Neural cell (in vitro differentiated cells): ENCODE results near the gene CST6. TPM values are rescaled to one million over a fixed set of nuclear protein-coding genes. Genes with fewer than 3 reads are reported as not detected.

ENCODE experiments used
- H2AFZ ChIP-seq: fragments of 200-600, 300-800 bp; sonication (generic), shearing (Covaris generic); 2 replicates; pipeline ENCODE4 v1.6.0; 2014; ENCODE audit warnings: low read depth, mild to moderate bottlenecking, antibody characterized with exemption, low read length, moderate library complexity
- H3F3A ChIP-seq: fragments of 200-600 bp; shearing (Covaris generic); 2 replicates; pipeline ENCODE4 v1.6.1; 2016; ENCODE audit warnings: mild to moderate bottlenecking, moderate library complexity, mixed read lengths, antibody characterized with exemption, low read length; ENCODE audit not compliant: insufficient read depth, poor library complexity, severe bottlenecking
- H3K27ac ChIP-seq: fragments of 200-600, 300-800 bp; sonication (generic), shearing (Covaris generic); 2 replicates; pipeline ENCODE4 v1.5.1; 2014; ENCODE audit warnings: mild to moderate bottlenecking, low read length, moderate library complexity
- H3K27me3 ChIP-seq: fragments of 300-800, 200-600 bp; sonication (generic), shearing (Covaris generic); 2 replicates; pipeline ENCODE4 v1.6.0; 2014; ENCODE audit warnings: mild to moderate bottlenecking, low read depth, low read length, moderate library complexity; ENCODE audit not compliant: insufficient read depth
- H3K36me3 ChIP-seq: fragments of 300-800, 200-600 bp; sonication (generic), shearing (Covaris generic); 2 replicates; pipeline ENCODE4 v1.5.1; 2014; ENCODE audit warnings: mild to moderate bottlenecking, antibody characterized with exemption, low read length, moderate library complexity; ENCODE audit not compliant: insufficient read depth
- H3K4me2 ChIP-seq: fragments of 300-800, 200-600 bp; sonication (generic), shearing (Covaris generic); 2 replicates; pipeline ENCODE4 v1.6.0; 2014; ENCODE audit warnings: mild to moderate bottlenecking, low read length
- H3K4me3 ChIP-seq: fragments of 300-800, 200-600 bp; sonication (generic), shearing (Covaris generic); 2 replicates; pipeline ENCODE4 v1.5.1; 2014; ENCODE audit warnings: mild to moderate bottlenecking, low read length, moderate library complexity
- H3K79me2 ChIP-seq: fragments of 200-600 bp; shearing (Covaris generic); replicated peaks from 2 replicates; pipeline ENCODE4 v1.6.0; 2014; ENCODE audit warnings: mild to moderate bottlenecking, low read length, moderate library complexity; ENCODE audit not compliant: insufficient read depth
- H3K9ac ChIP-seq: fragments of 300-800, 200-600 bp; sonication (generic), shearing (Covaris generic); 2 replicates; pipeline ENCODE4 v1.6.1; 2016; ENCODE audit warnings: mild to moderate bottlenecking, low read length, mixed read lengths
- H3K9me2 ChIP-seq: fragments of 200-600 bp; shearing (Covaris generic); 2 replicates; pipeline ENCODE4 v1.6.1; 2016; ENCODE audit warnings: mild to moderate bottlenecking, low read length, mixed read lengths; ENCODE audit not compliant: insufficient read depth
- H3K9me3 ChIP-seq: fragments of 200-600, 300-800 bp; sonication (generic), shearing (Covaris generic); 2 replicates; pipeline ENCODE4 v1.6.1; 2016; ENCODE audit warnings: mild to moderate bottlenecking, mixed run types, low read length, moderate library complexity, mixed read lengths
- H4K20me1 ChIP-seq: fragments of 200-600 bp; shearing (Covaris generic); 2 replicates; pipeline ENCODE4 v1.6.1; 2016; ENCODE audit warnings: mild to moderate bottlenecking, mixed run types; ENCODE audit not compliant: insufficient read depth
- EP300 ChIP-seq: fragments of 450-650 bp; conservative IDR thresholded peaks from 2 replicates; pipeline ENCODE4 v1.6.1; 2014; ENCODE audit warnings: antibody characterized with exemption, mild to moderate bottlenecking, moderate library complexity; ENCODE audit not compliant: poor library complexity, severe bottlenecking
- EZH2 ChIP-seq: fragments of 200-600, 300-800 bp; shearing (Covaris generic), sonication (generic); IDR thresholded peaks from 2 replicates; pipeline ENCODE4 v1.6.1; 2014; ENCODE audit warnings: antibody characterized with exemption, low read length, borderline replicate concordance, mild to moderate bottlenecking; ENCODE audit not compliant: insufficient read depth, poor library complexity, severe bottlenecking
- MXI1 ChIP-seq: fragments of 450-650 bp; conservative IDR thresholded peaks from 2 replicates; pipeline ENCODE4 v1.6.1; 2014; ENCODE audit warnings: antibody characterized with exemption, mild to moderate bottlenecking; ENCODE audit not compliant: poor library complexity, severe bottlenecking
- POLR2AphosphoS5 ChIP-seq: IDR thresholded peaks from 2 replicates; pipeline ENCODE4 v1.6.1; 2012
- RAD21 ChIP-seq: fragments of 450-650 bp; conservative IDR thresholded peaks from 2 replicates; pipeline ENCODE4 v1.6.1; 2014; ENCODE audit warnings: antibody characterized with exemption, mild to moderate bottlenecking, moderate library complexity
- SMC3 ChIP-seq: fragments of 450-650 bp; conservative IDR thresholded peaks from 2 replicates; pipeline ENCODE4 v1.6.1; 2014; ENCODE audit warnings: antibody characterized with exemption, mild to moderate bottlenecking, moderate library complexity; ENCODE audit not compliant: poor library complexity
- TAF1 ChIP-seq: IDR thresholded peaks from 2 replicates; pipeline ENCODE4 v1.6.1; 2012; ENCODE audit warnings: low read depth
- polyA plus RNA-seq: library from polyadenylated mRNA; depleted of rRNA; stranded (reverse); fragments of >200 nt; gene quantifications from 2 replicates; pipeline ENCODE4 v1.2.3, GENCODE V29; 2014
- TF ChIP-seq, protein P1 (sequence below): fragments of 450-650 bp; IDR thresholded peaks from 2 replicates; pipeline ENCODE4 v1.5.1; 2014; ENCODE audit warnings: antibody characterized with exemption, mild to moderate bottlenecking, moderate library complexity; ENCODE audit not compliant: poor library complexity, severe bottlenecking
- TF ChIP-seq, protein P2 (sequence below): IDR thresholded peaks from 2 replicates; pipeline ENCODE4 v1.6.1; 2012; ENCODE audit warnings: borderline replicate concordance

CST6 gene
- polyA plus RNA-seq, 1 donor from 2014 or later, result not detected

DNA sequence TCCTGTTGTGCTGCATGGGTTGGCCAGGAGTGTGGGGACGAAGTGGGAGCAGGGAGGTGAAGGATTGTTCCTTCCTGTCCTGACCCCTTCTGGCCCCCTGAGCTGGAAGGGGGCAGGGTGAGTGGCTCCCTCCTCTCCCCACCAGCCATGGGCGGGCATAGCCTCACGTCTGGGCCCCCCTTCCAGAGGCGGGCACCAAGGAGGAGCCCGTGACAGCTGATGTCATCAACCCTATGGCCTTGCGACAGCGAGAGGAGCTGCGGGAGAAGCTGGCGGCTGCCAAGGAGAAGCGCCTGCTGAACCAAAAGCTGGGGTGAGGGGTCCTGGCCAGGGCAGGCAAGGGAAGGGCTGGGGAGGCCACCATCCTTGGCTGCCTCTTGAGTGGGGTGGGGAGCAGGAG, 46.9 kb upstream of the CST6 start:
- no peak overlapping the region for H3K4me3 ChIP-seq
- no peaks in the 10 kb centered on the region for H3K36me3 ChIP-seq

DNA sequence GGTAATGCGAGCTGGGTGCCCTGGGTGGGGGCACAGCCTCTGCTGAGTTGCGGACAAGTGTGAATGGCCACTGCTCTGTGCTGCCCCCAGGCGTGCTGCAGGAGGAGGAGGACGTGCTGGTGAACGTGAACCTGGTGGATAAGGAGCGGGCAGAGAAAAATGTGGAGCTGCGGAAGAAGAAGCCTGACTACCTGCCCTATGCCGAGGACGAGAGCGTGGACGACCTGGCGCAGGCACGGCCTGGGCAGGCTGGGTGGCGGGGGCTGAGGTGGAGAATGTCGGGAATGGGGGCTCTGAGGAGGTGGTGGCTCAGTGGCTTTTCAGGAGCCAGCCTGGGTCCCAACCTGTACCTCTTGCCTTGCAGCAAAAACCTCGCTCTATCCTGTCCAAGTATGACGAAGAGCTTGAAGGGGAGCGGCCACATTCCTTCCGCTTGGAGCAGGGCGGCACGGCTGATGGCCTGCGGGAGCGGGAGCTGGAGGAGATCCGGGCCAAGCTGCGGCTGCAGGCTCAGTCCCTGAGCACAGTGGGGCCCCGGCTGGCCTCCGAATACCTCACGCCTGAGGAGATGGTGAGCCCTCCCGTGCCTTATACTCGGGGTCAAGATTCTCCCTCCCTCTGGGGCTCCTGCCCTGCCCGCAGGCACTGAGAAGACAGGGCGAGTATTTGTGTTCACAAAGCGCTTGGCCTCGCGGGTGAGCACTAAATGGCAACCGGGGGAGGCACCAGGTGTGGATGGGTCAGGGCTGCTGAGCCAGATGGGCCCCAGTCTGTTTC, 45.6 kb upstream of the CST6 start:
- no peaks in the 10 kb centered on the region for H3K9me3 ChIP-seq
- no peaks in the 10 kb centered on the region for H4K20me1 ChIP-seq
- H2AFZ ChIP-seq, result no peak overlapping the region
- H3K36me3 ChIP-seq, result no peaks in the 10 kb centered on the region
- H3K9me2 ChIP-seq, result no peaks in the 10 kb centered on the region
- no peaks in the 10 kb centered on the region for H3K27me3 ChIP-seq
- no peak overlapping the region for H3K4me3 ChIP-seq
- H3K79me2 ChIP-seq, result peaks cover 19% of the 10 kb centered on the region
- H3K27ac ChIP-seq, result no peak overlapping the region
- H3K4me2 ChIP-seq, result no peak overlapping the region
- H3F3A ChIP-seq, result no peaks in the 10 kb centered on the region
- TF ChIP-seq MXI1, result no peak
- TF ChIP-seq TAF1, result no peak
- TF ChIP-seq, protein P1, sequence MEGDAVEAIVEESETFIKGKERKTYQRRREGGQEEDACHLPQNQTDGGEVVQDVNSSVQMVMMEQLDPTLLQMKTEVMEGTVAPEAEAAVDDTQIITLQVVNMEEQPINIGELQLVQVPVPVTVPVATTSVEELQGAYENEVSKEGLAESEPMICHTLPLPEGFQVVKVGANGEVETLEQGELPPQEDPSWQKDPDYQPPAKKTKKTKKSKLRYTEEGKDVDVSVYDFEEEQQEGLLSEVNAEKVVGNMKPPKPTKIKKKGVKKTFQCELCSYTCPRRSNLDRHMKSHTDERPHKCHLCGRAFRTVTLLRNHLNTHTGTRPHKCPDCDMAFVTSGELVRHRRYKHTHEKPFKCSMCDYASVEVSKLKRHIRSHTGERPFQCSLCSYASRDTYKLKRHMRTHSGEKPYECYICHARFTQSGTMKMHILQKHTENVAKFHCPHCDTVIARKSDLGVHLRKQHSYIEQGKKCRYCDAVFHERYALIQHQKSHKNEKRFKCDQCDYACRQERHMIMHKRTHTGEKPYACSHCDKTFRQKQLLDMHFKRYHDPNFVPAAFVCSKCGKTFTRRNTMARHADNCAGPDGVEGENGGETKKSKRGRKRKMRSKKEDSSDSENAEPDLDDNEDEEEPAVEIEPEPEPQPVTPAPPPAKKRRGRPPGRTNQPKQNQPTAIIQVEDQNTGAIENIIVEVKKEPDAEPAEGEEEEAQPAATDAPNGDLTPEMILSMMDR, result no peak
- TF ChIP-seq SMC3, result no peak
- TF ChIP-seq POLR2AphosphoS5, result no peak
- TF ChIP-seq, protein P2, sequence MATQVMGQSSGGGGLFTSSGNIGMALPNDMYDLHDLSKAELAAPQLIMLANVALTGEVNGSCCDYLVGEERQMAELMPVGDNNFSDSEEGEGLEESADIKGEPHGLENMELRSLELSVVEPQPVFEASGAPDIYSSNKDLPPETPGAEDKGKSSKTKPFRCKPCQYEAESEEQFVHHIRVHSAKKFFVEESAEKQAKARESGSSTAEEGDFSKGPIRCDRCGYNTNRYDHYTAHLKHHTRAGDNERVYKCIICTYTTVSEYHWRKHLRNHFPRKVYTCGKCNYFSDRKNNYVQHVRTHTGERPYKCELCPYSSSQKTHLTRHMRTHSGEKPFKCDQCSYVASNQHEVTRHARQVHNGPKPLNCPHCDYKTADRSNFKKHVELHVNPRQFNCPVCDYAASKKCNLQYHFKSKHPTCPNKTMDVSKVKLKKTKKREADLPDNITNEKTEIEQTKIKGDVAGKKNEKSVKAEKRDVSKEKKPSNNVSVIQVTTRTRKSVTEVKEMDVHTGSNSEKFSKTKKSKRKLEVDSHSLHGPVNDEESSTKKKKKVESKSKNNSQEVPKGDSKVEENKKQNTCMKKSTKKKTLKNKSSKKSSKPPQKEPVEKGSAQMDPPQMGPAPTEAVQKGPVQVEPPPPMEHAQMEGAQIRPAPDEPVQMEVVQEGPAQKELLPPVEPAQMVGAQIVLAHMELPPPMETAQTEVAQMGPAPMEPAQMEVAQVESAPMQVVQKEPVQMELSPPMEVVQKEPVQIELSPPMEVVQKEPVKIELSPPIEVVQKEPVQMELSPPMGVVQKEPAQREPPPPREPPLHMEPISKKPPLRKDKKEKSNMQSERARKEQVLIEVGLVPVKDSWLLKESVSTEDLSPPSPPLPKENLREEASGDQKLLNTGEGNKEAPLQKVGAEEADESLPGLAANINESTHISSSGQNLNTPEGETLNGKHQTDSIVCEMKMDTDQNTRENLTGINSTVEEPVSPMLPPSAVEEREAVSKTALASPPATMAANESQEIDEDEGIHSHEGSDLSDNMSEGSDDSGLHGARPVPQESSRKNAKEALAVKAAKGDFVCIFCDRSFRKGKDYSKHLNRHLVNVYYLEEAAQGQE, result no peak
- no peak for TF ChIP-seq EZH2
- no peak for TF ChIP-seq EP300
- no peak for TF ChIP-seq RAD21
- no peak overlapping the region for H3K9ac ChIP-seq

More for the DNA sequence above, 46.9 kb upstream of the CST6 start:
- Histone ChIP-seq H3K9ac (no peak overlapping the region), H3K4me2 (no peak overlapping the region), H3K9me3 (no peaks in the 10 kb centered on the region), H2AFZ (no peak overlapping the region), H3K27ac (no peak overlapping the region), H3K9me2 (no peaks in the 10 kb centered on the region), H3K27me3 (no peaks in the 10 kb centered on the region), H3F3A (no peaks in the 10 kb centered on the region), H4K20me1 (no peaks in the 10 kb centered on the region), H3K79me2 (peaks cover 19% of the 10 kb centered on the region)
- TF ChIP-seq SMC3 (no peak), EZH2 (no peak), MXI1 (no peak), RAD21 (no peak), EP300 (no peak), TAF1 (no peak), POLR2AphosphoS5 (no peak)
- TF ChIP-seq, protein P1, result no peak
- TF ChIP-seq, protein P2, result no peak
